Neural cell (in vitro differentiated cells): Measurements from ENCODE around the gene LTBP1.

Experiments used
- CTCF ChIP-seq: fragments of 450-650 bp; IDR thresholded peaks from 2 replicates; pipeline ENCODE4 v1.5.1; 2014; ENCODE audit warnings: antibody characterized with exemption, mild to moderate bottlenecking, moderate library complexity; ENCODE audit not compliant: poor library complexity, severe bottlenecking
- EP300 ChIP-seq: fragments of 450-650 bp; conservative IDR thresholded peaks from 2 replicates; pipeline ENCODE4 v1.6.1; 2014; ENCODE audit warnings: antibody characterized with exemption, mild to moderate bottlenecking, moderate library complexity; ENCODE audit not compliant: poor library complexity, severe bottlenecking
- EZH2 ChIP-seq: fragments of 200-600, 300-800 bp; shearing (Covaris generic), sonication (generic); IDR thresholded peaks from 2 replicates; pipeline ENCODE4 v1.6.1; 2014; ENCODE audit warnings: antibody characterized with exemption, low read length, borderline replicate concordance, mild to moderate bottlenecking; ENCODE audit not compliant: insufficient read depth, poor library complexity, severe bottlenecking
- MXI1 ChIP-seq: fragments of 450-650 bp; conservative IDR thresholded peaks from 2 replicates; pipeline ENCODE4 v1.6.1; 2014; ENCODE audit warnings: antibody characterized with exemption, mild to moderate bottlenecking; ENCODE audit not compliant: poor library complexity, severe bottlenecking
- POLR2AphosphoS5 ChIP-seq: IDR thresholded peaks from 2 replicates; pipeline ENCODE4 v1.6.1; 2012
- RAD21 ChIP-seq: fragments of 450-650 bp; conservative IDR thresholded peaks from 2 replicates; pipeline ENCODE4 v1.6.1; 2014; ENCODE audit warnings: antibody characterized with exemption, mild to moderate bottlenecking, moderate library complexity
- REST ChIP-seq: IDR thresholded peaks from 2 replicates; pipeline ENCODE4 v1.6.1; 2012; ENCODE audit warnings: borderline replicate concordance
- SMC3 ChIP-seq: fragments of 450-650 bp; conservative IDR thresholded peaks from 2 replicates; pipeline ENCODE4 v1.6.1; 2014; ENCODE audit warnings: antibody characterized with exemption, mild to moderate bottlenecking, moderate library complexity; ENCODE audit not compliant: poor library complexity
- TAF1 ChIP-seq: IDR thresholded peaks from 2 replicates; pipeline ENCODE4 v1.6.1; 2012; ENCODE audit warnings: low read depth

- no peak for TF ChIP-seq EP300
- no peak for TF ChIP-seq POLR2AphosphoS5
- TF ChIP-seq CTCF = no peak
- TF ChIP-seq TAF1 = no peak
- no peak for TF ChIP-seq MXI1
- TF ChIP-seq EZH2 = no peak
- TF ChIP-seq SMC3 = no peak
- no peak for TF ChIP-seq REST
- TF ChIP-seq RAD21 = no peak
Measured at GRCh38 chr2:32988525-32988924, 41.8 kb downstream of the LTBP1 start.
